GM18858 (cell line): ENCODE results near the gene SPON2.

Experiments used
- ATAC-seq: cut with Tn5 transposase; IDR thresholded peaks from one replicate; pipeline ENCODE4 v1.9.1; 2021; ENCODE audit not compliant: unreplicated experiment

The SPON2 gene

GRCh38 chr4:1208970-1209704 lies 36.8 kb upstream of the SPON2 start:
- ATAC-seq = no peak

- ATAC-seq = no peak
Observed at GRCh38 chr4:1208266-1208961, 36.0 kb upstream of the SPON2 start.

GRCh38 chr4:1207603-1208265 lies 35.4 kb upstream of the SPON2 start:
- ATAC-seq = no peak

- no peak for ATAC-seq
Observed at GRCh38 chr4:1207157-1207470, 34.7 kb upstream of the SPON2 start.

GRCh38 chr4:1206299-1207156 lies 34.1 kb upstream of the SPON2 start:
- no peak for ATAC-seq

GRCh38 chr4:1205586-1206298 lies 33.4 kb upstream of the SPON2 start:
- ATAC-seq = no peak

GRCh38 chr4:1204828-1205585 lies 32.6 kb upstream of the SPON2 start:
- no peak for ATAC-seq

- no peak for ATAC-seq
Observed at GRCh38 chr4:1204286-1204827, 32.0 kb upstream of the SPON2 start.

- ATAC-seq = no peak
Observed at GRCh38 chr4:1203026-1203616, 30.7 kb upstream of the SPON2 start.

- no peak for ATAC-seq
Observed at GRCh38 chr4:1202526-1203011, 30.2 kb upstream of the SPON2 start.

GRCh38 chr4:1201851-1202525 lies 29.6 kb upstream of the SPON2 start:
- no peak for ATAC-seq

- ATAC-seq = no peak
Observed at GRCh38 chr4:1200425-1201035, 28.1 kb upstream of the SPON2 start.

GRCh38 chr4:1199556-1200331 lies 27.4 kb upstream of the SPON2 start:
- ATAC-seq = no peak

- no peak for ATAC-seq
Observed at GRCh38 chr4:1198098-1198844, 25.9 kb upstream of the SPON2 start.

GRCh38 chr4:1196421-1197183 lies 24.2 kb upstream of the SPON2 start:
- ATAC-seq = no peak

GRCh38 chr4:1195891-1196401 lies 23.6 kb upstream of the SPON2 start:
- ATAC-seq = no peak
